ENCODE results near the gene PDPR. TPM values are rescaled to one million over a fixed set of nuclear protein-coding genes. Genes with fewer than 3 reads are reported as not detected.
"Not testable (repeated sequence)": the region's sequence is repeated elsewhere in the genome, so short reads cannot be mapped to it uniquely, and the experiment has no call there.

The PDPR gene
- total RNA-seq, 1 experiment from 2014 or later, result 42.9 TPM

DNA sequence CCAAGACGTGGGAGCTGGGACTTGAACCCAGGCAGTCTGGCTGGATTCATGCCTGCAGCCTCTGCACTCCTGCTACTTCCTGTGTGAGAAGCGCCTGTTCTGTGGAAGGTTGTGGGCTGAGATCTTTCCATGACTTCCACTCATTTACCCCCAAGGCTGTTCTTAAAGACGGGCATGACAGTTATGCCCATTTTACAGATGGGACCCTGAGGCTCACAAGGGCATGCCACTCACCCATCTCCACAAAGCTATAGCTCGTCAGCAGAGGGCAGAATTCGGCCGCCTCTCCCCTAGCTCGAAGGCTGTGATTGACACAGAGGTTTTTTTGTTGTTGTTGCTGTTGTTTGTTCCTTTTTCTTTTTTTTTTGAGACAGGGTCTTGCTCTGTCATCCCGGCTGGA is 85.9 kb downstream of the PDPR start:
- BruUV-seq (replicated peaks); H3K9me3 ChIP-seq; DNase-seq; H3K4me1 Mint-ChIP-seq (ENCODE audit: low read depth, unreplicated experiment); H3K27me3 ChIP-seq (replicated peaks; ENCODE audit: control insufficient read depth, insufficient read depth, low read length); H3K4me3 Mint-ChIP-seq (ENCODE audit: unreplicated experiment); H3K4me3 ChIP-seq (ENCODE audit: low read depth, low read length); H3K27ac Mint-ChIP-seq (ENCODE audit: unreplicated experiment); H3K9me3 Mint-ChIP-seq (ENCODE audit: unreplicated experiment); H3K36me3 ChIP-seq (ENCODE audit: control insufficient read depth, insufficient read depth, low read length); CTCF ChIA-PET; H3K4me1 ChIP-seq; H3K36me3 Mint-ChIP-seq (ENCODE audit: insufficient read depth, unreplicated experiment); POLR2A ChIA-PET; intact Hi-C loops (cut with micrococcal nuclease; ENCODE audit: unreplicated experiment); H3K27me3 Mint-ChIP-seq (ENCODE audit: insufficient read depth, unreplicated experiment): not testable (repeated sequence)

DNA sequence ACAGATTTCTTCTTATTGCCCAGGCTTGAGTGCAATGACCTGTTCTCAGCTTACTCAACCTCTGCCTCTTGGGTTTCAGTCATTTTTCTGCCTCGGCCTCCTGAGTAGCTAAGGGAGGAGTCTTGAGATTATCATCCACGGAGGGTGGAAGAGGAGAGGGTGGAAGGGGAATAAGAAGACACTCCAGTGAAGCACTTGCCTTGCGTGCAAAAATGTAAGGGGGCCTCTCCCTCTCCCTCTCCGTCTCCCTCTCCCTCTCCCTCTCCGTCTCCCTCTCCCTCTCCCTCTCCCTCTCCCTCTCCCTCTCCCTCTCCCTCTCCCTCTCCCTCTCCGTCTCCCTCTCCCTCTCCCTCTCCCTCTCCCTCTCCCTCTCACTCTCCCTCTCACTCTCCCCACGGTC is 89.4 kb downstream of the PDPR start:
- H3K9me3 ChIP-seq; DNase-seq; H3K27ac Mint-ChIP-seq (ENCODE audit: unreplicated experiment); H3K4me3 Mint-ChIP-seq (ENCODE audit: unreplicated experiment); H3K27me3 ChIP-seq (replicated peaks; ENCODE audit: control insufficient read depth, insufficient read depth, low read length); H3K4me1 Mint-ChIP-seq (ENCODE audit: low read depth, unreplicated experiment); H3K27me3 Mint-ChIP-seq (ENCODE audit: insufficient read depth, unreplicated experiment); POLR2A ChIA-PET; BruUV-seq (replicated peaks); CTCF ChIA-PET; H3K4me1 ChIP-seq; intact Hi-C loops (cut with micrococcal nuclease; ENCODE audit: unreplicated experiment); H3K4me3 ChIP-seq (ENCODE audit: low read depth, low read length); H3K36me3 ChIP-seq (ENCODE audit: control insufficient read depth, insufficient read depth, low read length): not testable (repeated sequence)
- peaks cover 23% of the 10 kb centered on the region for H3K36me3 Mint-ChIP-seq (ENCODE audit: insufficient read depth, unreplicated experiment)
- peaks cover 11% of the 10 kb centered on the region for H3K9me3 Mint-ChIP-seq (ENCODE audit: unreplicated experiment)

DNA sequence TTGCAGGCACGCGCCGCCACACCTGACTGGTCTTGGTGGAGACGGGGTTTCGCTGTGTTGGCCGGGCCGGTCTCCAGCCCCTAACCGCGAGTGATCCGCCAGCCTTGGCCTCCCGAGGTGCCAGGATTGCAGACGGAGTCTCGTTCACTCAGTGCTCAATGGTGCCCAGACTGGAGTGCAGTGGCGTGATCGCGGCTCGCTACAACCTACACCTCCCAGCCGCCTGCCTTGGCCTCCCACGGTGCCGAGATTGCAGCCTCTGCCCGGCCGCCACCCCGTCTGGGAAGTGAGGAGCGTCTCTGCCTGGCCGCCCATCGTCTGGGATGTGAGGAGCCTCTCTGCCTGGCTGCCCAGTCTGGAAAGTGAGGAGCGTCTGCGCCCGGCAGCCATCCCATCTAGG is 89.9 kb downstream of the PDPR start:
- H3K9me3 ChIP-seq; H3K4me1 Mint-ChIP-seq (ENCODE audit: low read depth, unreplicated experiment); H3K4me3 ChIP-seq (ENCODE audit: low read depth, low read length); H3K4me3 Mint-ChIP-seq (ENCODE audit: unreplicated experiment); intact Hi-C loops (cut with micrococcal nuclease; ENCODE audit: unreplicated experiment); POLR2A ChIA-PET; H3K27me3 Mint-ChIP-seq (ENCODE audit: insufficient read depth, unreplicated experiment); DNase-seq; H3K4me1 ChIP-seq; H3K27ac Mint-ChIP-seq (ENCODE audit: unreplicated experiment); CTCF ChIA-PET; H3K27me3 ChIP-seq (replicated peaks; ENCODE audit: control insufficient read depth, insufficient read depth, low read length); BruUV-seq (replicated peaks); H3K36me3 ChIP-seq (ENCODE audit: control insufficient read depth, insufficient read depth, low read length): not testable (repeated sequence)
- Mint-ChIP-seq H3K9me3 (ENCODE audit: unreplicated experiment) (peaks cover 11% of the 10 kb centered on the region), H3K36me3 (ENCODE audit: insufficient read depth, unreplicated experiment) (peaks cover 23% of the 10 kb centered on the region)

DNA sequence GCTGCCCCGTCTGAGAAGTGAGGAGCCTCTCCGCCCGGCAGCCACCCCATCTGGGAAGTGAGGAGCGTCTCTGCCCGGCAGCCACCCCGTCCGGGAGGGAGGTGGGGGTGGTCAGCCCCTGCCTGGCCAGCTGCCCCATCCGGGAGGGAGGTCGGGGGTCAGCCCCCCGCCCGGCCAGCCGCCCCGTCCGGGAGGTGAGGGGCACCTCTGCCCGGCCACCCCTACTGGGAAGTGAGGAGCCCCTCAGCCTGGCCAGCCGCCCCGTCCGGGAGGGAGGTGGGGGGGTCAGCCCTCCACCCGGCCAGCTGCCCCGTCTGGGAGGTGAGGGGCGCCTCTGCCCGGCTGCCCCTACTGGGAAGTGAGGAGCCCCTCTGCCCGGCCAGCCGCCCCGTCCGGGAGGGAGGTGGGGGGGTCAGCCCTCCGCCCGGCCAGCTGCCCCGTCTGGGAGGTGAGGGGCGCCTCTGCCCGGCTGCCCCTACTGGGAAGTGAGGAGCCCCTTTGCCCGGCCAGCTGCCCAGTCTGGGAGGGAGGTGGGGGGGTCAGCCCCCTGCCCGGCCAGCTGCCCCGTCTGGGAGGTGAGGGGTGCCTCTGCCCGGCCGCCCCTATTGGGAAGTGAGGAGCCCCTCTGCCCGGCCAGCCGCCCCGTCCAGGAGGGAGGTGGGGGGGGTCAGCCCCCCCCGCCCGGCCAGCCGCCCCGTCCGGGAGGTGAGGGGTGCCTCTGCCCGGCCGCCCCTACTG is 90.7 kb downstream of the PDPR start:
- BruUV-seq (replicated peaks); POLR2A ChIA-PET; H3K36me3 ChIP-seq (ENCODE audit: control insufficient read depth, insufficient read depth, low read length); H3K27ac Mint-ChIP-seq (ENCODE audit: unreplicated experiment); DNase-seq; H3K4me1 ChIP-seq; H3K4me3 ChIP-seq (ENCODE audit: low read depth, low read length); CTCF ChIA-PET; H3K27me3 Mint-ChIP-seq (ENCODE audit: insufficient read depth, unreplicated experiment); H3K9me3 ChIP-seq; H3K4me3 Mint-ChIP-seq (ENCODE audit: unreplicated experiment); H3K27me3 ChIP-seq (replicated peaks; ENCODE audit: control insufficient read depth, insufficient read depth, low read length); H3K4me1 Mint-ChIP-seq (ENCODE audit: low read depth, unreplicated experiment); intact Hi-C loops (cut with micrococcal nuclease; ENCODE audit: unreplicated experiment): not testable (repeated sequence)
- Mint-ChIP-seq H3K36me3 (ENCODE audit: insufficient read depth, unreplicated experiment) (peaks cover 23% of the 10 kb centered on the region), H3K9me3 (ENCODE audit: unreplicated experiment) (peaks cover 11% of the 10 kb centered on the region)

DNA sequence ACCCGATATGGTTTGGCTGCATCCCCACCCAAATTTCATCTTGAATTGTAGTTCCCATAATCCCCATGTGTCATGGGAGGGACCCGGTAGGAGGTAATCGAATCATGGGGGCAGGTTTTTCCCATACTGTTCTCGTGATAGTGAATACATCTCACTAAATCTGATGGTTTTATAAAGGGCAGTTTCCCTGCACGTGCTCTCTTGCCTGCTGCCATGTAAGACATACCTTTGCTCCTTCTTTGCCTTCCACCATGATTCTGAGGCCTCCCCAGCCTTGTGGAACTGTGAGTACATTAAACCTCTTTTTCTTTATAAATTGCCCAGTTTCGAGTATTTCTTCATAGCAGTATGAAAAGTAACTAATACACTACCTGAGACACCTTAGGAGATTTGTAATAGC is 92.2 kb downstream of the PDPR start:
- POLR2A ChIA-PET; H3K9me3 ChIP-seq; H3K27me3 ChIP-seq (replicated peaks; ENCODE audit: control insufficient read depth, insufficient read depth, low read length); CTCF ChIA-PET; H3K4me1 ChIP-seq; H3K4me3 ChIP-seq (ENCODE audit: low read depth, low read length); H3K4me3 Mint-ChIP-seq (ENCODE audit: unreplicated experiment); DNase-seq; H3K36me3 ChIP-seq (ENCODE audit: control insufficient read depth, insufficient read depth, low read length); H3K27me3 Mint-ChIP-seq (ENCODE audit: insufficient read depth, unreplicated experiment); BruUV-seq (replicated peaks); intact Hi-C loops (cut with micrococcal nuclease; ENCODE audit: unreplicated experiment); H3K27ac Mint-ChIP-seq (ENCODE audit: unreplicated experiment); H3K4me1 Mint-ChIP-seq (ENCODE audit: low read depth, unreplicated experiment): not testable (repeated sequence)
- Mint-ChIP-seq H3K9me3 (ENCODE audit: unreplicated experiment) (peaks cover 11% of the 10 kb centered on the region), H3K36me3 (ENCODE audit: insufficient read depth, unreplicated experiment) (peaks cover 23% of the 10 kb centered on the region)

Other genes starting within 250 kb of the PDPR start
- 1.3 and 1.6 TPM in 2 replicates for gene CLEC18A, start 163.0 kb upstream of the PDPR start, total RNA-seq (2022)
- gene CLEC18C, start 59.5 kb downstream of the PDPR start, total RNA-seq (2022), result 0.50 TPM in 1 of 2 replicates, not detected in the other
- 33.6 and 34.6 TPM in 2 replicates for gene EXOSC6, start 137.6 kb downstream of the PDPR start, total RNA-seq (2022)
- 366 and 449 TPM in 2 replicates for gene AARS1, start 175.2 kb downstream of the PDPR start, total RNA-seq (2022)
- gene DDX19B, start 184.9 kb downstream of the PDPR start, total RNA-seq (2022), result 72.4 and 74.5 TPM in 2 replicates
- gene DDX19A, start 232.6 kb downstream of the PDPR start, total RNA-seq (2022), result 62.0 and 72.5 TPM in 2 replicates

Measured in Caco-2 (cell line).